ENCODE data around the gene CD248.
"Not testable (repeated sequence)": the region's sequence is repeated elsewhere in the genome, so short reads cannot be mapped to it uniquely, and the experiment has no call there.

Gene CD248

DNA sequence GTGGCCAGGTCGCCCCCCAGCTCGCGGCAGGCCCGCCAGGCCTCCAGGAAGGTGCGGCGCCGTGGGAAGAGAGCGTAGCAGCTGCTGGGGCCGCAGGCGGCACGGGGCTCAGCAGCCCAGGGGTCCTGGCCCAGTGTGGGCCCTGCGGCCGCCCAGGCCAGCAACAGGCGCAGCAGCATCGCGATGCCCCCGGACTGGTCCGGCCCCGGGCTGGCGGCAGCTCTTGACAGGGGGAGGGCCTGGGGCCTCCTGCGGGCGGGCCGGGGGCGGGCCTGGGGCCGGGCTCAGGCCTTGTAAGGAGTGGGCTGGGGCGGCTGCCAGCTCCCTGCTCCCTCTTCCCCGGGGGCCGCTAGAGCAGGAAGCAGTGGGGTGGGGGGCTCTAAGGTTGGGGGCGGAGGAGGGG lies at the start of gene CD248:
Gene CD248, minus strand, starts transcription at position 196 of the 403 bp plus-strand sequence. Its CDS starts 17 bp downstream, at position 179.
- DNase-seq: no peak

- no peak for DNase-seq
Observed at GRCh38 chr11:66365711-66366619, 49.1 kb upstream of the CD248 start.

DNA sequence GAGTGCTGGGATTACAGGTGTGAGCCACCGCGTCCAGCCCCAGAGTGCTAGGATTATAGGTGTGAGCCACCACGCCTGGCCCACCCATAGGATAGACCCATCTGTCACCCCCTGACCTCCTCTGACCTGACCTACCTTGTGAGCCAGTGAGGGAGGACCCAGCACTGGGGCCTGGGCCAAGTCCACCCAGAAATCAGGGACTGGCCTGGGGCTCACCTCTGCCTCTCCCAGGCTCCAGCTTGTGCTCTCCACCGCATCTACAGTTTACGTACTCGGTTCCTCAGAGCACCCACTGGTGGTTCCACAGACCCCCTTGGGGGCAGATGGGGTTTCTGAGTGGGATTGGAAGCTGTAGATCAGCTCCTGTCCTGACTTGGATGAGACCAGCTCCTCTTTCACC lies 48.3 kb upstream of the CD248 start:
- DNase-seq: no peak

GRCh38 chr11:66363805-66364535 lies 47.1 kb upstream of the CD248 start:
- peak; percentile 56 for DNase-seq

DNA sequence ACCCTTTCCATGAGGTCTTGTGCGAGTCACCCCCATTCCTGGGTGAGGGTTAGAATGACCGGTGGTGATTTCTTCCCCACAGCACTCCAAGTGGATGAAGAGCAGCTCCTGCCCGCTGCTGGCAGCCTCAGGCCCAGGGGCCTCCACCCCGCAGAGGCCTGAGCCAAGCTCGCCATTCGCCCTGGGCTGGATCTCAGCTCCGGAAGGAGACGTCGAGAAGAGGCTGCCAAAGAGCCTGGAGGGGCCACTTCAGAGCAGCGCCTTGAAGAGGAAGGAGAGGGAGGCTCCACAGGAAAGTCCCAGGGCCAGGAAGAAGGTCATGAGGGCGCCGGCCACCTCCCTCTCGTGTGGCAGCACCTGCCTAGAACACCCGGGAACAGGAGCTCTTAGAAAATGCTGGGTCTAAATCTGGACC lies 46.4 kb upstream of the CD248 start:
- no peak for DNase-seq

DNA sequence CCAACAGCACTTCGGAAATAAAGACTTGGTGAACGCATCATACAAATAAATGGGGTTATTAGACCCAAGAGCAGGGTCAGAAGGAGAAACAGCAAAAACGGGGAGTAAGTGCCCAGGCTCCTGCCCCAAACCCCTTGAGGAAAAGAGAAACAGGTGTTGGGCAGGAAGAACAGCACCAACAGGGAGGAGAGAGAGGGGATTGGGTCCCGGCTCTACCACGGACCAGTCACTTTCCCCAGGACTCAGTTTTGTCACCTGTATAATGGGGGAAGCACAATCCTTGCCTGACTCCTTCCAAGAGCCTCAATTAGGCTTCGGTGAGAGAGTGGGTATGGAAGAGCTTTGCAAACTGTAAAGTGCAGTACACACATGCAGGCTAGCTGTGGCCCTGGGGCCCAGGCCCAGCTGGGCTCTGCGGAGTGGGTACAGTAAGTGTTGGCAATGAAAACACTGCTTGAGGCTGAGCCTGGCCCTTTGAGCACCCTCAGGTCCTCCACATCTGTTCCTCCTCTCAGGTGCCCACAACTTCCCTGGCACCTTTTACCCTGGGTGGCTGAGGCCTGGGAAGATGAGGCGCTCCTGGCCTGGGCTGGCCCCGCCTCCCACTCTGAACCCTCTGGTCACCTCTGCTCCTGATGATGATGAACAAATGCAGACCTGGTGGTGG lies 45.8 kb upstream of the CD248 start:
- no peak for DNase-seq

DNA sequence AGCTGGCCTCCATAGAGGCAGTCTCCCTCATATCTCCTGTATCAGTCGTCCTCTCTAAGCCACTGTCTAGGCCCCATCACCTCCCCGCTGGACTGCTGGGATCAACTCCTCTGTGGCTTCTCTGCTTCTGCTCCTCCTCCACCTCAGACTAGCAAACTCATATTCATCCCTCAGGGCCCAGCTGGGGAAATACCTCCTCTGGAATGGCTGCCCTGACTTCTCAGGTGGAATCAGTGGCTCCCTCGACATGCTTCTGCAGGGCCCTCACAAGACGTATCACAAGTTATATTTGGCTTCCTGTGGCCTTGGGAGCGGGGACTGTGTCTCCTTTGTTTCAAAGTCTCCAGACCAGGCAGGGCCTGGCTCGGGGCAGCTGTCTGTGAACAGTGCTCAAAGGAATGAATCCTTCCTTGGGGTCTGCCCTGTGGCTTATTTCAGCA lies 44.7 kb upstream of the CD248 start:
- DNase-seq: no peak

GRCh38 chr11:66360406-66361073 lies 43.7 kb upstream of the CD248 start:
- no peak for DNase-seq

GRCh38 chr11:66359662-66360087 lies 42.8 kb upstream of the CD248 start:
- no peak for DNase-seq

GRCh38 chr11:66350560-66351235 lies 33.9 kb upstream of the CD248 start:
- not testable (repeated sequence) for DNase-seq

DNA sequence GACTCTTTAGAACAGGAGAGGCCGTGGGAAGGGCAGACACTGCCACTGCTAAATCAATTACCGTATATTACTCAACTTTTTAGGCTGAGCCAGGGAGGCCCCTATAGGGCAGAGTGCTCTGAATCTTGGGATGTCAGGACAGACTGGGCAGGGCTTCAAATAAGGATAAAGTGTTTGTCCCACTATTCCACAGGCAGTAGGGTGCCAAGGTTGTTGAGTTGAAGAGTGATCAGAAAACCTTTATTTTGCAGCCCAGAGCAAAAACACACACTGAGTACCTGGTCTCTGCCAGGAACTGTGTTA lies 32.2 kb upstream of the CD248 start:
- DNase-seq: no peak

- peak; percentile 79 for DNase-seq
Observed at GRCh38 chr11:66347425-66348276, 30.8 kb upstream of the CD248 start, which contains the start of gene B4GAT1. B4GAT1 (minus strand) TSS chr11:66347629; CDS start chr11:66347545, 84 bp downstream.

DNA sequence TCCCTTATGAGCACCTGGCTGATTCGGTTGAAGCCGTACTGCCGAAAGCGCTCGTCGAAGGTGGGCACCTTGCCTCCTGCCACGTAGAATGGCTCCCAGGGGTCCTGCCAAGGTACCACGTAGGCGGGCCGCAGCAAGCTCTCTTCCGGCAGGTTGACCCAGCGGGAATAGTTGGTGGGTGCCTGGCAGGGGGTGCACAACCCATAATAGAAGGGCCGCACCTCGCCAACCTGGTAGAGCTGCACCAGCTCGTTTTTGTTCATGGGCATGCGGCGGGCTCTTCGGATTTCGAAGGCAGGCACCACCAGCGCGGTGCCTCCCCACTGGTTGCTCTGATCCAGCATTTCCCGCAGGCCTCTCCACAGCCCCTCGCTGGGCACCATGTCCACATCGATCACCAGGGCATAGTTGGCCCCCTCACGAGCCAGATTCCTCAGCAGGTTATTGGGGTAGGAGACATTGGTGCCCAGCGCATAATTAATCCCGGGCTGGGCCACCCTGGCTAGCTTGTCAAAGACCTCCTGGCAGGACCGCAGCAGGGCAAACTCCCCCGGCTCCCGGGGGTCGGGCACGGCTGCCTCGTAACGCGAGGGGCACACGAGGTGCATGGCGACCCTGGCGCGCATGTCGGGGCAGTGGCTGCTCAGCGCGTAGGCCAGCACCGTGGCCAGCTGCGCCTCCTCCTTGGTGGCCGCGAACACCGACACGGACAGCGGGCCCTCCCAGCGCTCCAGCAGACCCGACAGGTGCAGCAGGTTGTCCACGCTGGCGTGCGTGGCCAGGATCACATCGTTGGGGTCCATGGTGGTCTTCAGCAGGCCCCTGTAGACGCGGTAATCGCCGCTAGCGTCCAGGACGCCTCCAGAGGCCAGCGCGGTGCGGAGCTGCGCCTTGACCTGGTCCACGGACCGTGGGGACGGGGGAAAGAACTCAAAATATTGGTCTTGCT lies 29.9 kb upstream of the CD248 start:
- DNase-seq: no peak

DNA sequence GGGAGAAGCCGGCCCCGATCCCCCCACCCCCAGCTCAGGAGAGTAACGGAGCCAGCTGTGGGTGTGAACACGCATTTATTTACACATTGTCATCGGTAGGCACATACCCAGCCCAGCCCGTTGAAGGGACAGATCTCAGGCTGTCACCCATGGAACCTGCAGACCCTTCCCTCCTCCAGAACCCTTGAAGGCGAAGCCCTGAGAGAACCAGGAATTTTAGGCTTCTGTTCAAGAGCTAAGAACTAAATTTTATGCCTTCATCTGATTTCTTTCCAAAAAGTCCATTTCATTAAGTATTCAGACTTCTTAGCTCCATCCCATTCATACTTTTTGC lies 28.4 kb upstream of the CD248 start:
- no peak for DNase-seq

- peak; percentile 98 for DNase-seq
Observed at GRCh38 chr11:66344550-66345315, 27.9 kb upstream of the CD248 start, which contains the start of gene BRMS1. BRMS1 (minus strand) TSS chr11:66345104; CDS start chr11:66342234, 2,870 bp downstream.

GRCh38 chr11:66343176-66343575 lies 26.3 kb upstream of the CD248 start:
- peak; percentile 6 for DNase-seq

DNA sequence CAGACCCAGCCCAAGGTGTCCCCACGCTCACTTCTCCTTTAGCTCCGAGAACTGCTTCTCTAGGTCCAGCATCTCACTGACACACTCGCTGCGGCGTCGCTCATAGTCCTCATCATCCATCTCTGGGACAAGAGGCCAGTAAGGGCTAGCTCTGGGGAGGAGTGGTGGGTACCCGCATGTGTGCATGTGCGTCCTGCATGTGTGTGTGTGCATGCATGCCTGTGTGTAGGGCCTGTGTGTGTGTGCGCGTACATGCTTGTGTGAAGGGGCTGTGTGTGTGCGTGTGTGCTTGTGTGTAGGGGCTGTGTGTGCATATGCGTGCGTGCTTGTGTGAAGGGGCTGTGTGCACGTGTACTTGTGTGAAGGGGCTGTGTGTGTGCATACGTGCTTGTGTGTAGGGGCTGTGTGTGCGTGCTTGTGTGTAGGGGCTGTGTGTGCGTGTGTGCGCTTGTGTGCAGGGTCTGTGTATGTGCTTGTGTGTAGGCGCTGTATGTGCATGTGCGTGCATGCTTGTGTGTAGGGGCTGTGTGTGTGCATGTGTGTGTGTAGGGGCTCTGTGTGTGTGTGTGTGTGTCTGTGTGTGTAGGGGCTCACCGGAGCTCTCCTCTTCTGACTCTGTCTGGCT lies 24.8 kb upstream of the CD248 start:
- no peak for DNase-seq

- no peak for DNase-seq
Observed at GRCh38 chr11:66340596-66341501, 24.0 kb upstream of the CD248 start.

Data from inflammatory macrophage treated with lipopolysaccharide for 4 hours (primary cell).